ENCODE results near the gene TTPAL.

Gene TTPAL

DNA sequence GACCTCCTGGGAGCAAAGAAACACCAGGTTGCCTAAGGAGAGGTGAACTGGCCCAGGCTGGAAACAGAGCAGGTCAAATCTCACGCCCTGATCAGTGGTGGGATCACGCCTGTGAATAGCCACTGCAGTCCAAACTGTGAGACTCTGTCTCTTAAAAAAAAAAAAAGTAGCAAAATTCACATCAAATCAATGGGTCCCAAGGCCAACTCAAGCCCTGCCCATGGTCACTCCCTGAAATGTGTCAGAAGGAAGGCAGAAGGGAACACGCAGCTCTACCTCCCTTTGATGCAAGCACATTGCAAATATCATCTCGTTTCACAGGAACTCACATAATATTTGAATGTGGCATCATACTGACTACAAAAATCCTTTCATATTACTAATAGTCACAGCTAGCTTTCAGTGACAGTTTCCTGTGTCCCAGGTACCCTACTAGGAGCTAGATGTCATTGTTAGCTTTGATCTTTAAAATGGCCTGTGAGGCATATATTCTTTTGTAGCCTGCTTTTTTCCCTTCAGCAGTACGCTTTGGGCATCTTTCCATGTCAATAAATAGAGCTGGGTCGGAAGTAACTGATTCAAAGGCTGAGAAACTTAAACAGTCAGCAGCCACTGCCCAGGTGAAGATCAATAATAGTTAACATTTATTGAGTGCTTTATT, 14.4 kb upstream of the TTPAL start:
- DNase-seq (ENCODE audit: low read depth): no peak
- H3K4me3 ChIP-seq (replicated peaks; ENCODE audit: low read depth, low read length): no peak overlapping the region
- TF ChIP-seq, protein P1, sequence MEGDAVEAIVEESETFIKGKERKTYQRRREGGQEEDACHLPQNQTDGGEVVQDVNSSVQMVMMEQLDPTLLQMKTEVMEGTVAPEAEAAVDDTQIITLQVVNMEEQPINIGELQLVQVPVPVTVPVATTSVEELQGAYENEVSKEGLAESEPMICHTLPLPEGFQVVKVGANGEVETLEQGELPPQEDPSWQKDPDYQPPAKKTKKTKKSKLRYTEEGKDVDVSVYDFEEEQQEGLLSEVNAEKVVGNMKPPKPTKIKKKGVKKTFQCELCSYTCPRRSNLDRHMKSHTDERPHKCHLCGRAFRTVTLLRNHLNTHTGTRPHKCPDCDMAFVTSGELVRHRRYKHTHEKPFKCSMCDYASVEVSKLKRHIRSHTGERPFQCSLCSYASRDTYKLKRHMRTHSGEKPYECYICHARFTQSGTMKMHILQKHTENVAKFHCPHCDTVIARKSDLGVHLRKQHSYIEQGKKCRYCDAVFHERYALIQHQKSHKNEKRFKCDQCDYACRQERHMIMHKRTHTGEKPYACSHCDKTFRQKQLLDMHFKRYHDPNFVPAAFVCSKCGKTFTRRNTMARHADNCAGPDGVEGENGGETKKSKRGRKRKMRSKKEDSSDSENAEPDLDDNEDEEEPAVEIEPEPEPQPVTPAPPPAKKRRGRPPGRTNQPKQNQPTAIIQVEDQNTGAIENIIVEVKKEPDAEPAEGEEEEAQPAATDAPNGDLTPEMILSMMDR (IDR thresholded peaks at IDR 0.05; ENCODE audit: low read length, missing control alignments): no peak

DNA sequence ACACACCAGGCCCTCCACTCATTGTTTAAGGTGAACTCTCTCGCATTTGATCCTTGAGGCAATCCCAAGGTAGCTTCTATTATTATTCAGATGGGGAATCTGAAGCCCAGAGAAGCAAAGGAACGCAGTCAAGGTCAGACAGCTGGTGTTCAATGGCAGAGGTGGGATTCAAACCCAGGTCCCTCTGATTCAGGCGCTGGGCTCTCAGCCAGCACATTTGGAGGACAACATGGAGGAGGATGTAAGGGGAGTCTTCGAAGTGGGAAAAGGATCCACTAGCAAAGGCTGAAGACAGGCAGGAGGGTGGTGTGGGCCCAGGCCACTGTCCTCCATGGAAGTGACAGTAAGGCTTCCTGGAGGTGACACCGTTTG, 13.9 kb upstream of the TTPAL start:
- no peak overlapping the region for H3K4me3 ChIP-seq (replicated peaks; ENCODE audit: low read depth, low read length)
- TF ChIP-seq, protein P1 (IDR thresholded peaks at IDR 0.05; ENCODE audit: low read length, missing control alignments): no peak
- no peak for DNase-seq (ENCODE audit: low read depth)

DNA sequence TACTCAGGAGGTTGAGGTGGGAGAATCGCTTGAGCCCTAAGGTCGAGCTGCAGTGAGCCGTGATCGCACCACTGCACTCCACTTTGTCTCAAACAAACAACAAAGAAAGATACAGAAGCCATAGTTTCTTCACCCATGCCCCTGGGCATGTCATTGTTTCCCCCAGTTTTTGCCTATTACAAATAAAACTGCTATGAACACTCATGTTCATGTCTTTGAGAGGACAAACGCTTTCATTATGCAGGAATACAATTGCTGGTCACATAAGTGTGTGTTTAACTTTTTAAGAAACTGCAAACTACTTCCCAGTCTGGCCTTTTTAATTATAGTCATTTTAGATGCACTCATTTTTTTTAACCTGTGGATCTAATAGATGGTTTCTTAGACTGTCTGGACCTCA, 12.2 kb upstream of the TTPAL start:
- TF ChIP-seq, protein P1 (IDR thresholded peaks at IDR 0.05; ENCODE audit: low read length, missing control alignments): no peak

DNA sequence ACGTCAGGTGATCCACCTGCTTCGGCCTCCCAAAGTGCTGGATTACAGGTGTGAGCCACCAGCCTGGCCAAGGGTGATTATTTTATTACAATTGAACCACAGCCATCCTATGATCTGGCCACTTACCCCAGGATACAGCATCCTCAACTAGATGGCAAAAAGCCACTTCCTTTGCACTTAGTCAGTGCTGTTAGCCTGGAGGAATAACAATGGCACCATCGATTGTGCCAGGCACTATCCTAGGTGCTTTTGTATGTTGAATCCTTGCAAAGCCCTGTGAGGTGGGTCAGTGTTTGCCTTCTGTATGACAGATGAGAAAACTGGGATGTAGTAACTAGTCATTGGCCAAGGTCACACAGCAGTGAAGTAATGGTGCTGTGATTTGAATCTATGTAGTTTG, 11.2 kb upstream of the TTPAL start:
- no peak for DNase-seq (ENCODE audit: low read depth)
- H3K4me3 ChIP-seq (replicated peaks; ENCODE audit: low read depth, low read length): no peak overlapping the region
- TF ChIP-seq, protein P1 (IDR thresholded peaks at IDR 0.05; ENCODE audit: low read length, missing control alignments): no peak

More for the DNA sequence above, 12.2 kb upstream of the TTPAL start:
- DNase-seq (ENCODE audit: low read depth): no peak
- H3K4me3 ChIP-seq (replicated peaks; ENCODE audit: low read depth, low read length): no peak overlapping the region

DNA sequence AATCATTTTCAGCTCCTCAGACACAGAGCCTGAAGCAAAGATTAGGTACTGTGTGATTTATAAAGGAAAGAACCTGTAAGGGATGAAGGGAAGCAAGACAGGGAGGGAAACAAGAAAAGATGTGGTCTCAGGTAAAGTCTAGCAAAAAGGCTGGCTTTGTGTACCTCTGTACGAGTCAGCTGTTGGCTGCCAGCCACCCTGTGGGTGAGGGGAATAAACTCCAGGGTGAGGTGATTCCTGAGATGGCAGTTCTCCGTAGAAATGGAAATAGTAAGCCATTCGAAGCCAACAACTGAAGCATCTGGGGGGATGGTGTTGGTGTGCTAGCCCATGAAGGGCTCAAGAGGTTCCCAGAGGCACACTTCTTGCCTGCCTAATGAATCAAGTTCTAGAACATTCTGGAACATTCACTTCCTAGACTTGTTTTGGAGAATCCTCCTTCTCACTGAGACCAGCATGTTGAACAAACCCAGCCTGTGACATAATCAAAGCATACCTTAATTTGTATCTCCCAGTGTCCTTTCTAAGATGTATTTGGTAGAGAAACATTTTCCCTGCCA, 10.6 kb upstream of the TTPAL start:
- TF ChIP-seq, protein P1 (IDR thresholded peaks at IDR 0.05; ENCODE audit: low read length, missing control alignments): no peak
- H3K4me3 ChIP-seq (replicated peaks; ENCODE audit: low read depth, low read length): no peak overlapping the region
- no peak for DNase-seq (ENCODE audit: low read depth)

DNA sequence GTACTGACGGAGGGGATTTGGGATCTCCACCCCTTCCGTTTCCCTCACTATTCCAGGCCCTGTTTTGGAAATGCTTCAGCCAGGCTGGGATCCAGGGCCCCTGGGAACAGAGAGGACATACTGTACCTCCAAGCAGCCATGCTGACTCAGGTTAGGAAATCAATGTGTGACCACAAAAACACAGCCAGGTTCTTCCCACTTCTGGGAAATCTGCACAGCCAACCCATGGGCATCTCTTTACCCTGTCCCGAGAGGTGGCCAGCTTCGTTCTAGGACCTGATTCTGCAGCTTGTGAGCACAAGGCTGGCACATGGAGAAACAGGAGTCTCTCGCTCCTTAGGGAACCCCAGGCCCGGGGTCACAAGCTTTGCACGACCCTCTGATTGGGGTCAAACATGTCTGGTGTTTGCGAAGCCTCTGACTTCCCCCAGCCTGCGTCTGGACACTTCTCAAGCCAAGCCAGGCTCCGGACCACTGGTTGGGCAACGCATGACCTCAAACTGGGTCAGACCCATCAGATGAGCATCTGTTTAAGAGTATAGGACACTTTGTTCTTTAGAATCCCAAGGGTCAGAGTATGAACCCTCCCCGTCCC, 8.3 kb upstream of the TTPAL start:
- TF ChIP-seq, protein P1 (IDR thresholded peaks at IDR 0.05; ENCODE audit: low read length, missing control alignments): no peak
- peak; percentile 74 for DNase-seq (ENCODE audit: low read depth)
- no peak overlapping the region for H3K4me3 ChIP-seq (replicated peaks; ENCODE audit: low read depth, low read length)

All from fibroblast of pulmonary artery (primary cell).